Mononuclear cell (primary cell): ENCODE results near the gene CYP3A7. TPM values are rescaled to one million over a fixed set of nuclear protein-coding genes. Genes with fewer than 3 reads are reported as not detected.
"Not testable (repeated sequence)": the region's sequence is repeated elsewhere in the genome, so short reads cannot be mapped to it uniquely, and the experiment has no call there.

ENCODE experiments used
- H3K27me3 ChIP-seq: 2 replicates; pipeline ENCODE4 v1.6.0; 2011; ENCODE audit warnings: low read length, control low read depth; ENCODE audit not compliant: insufficient read depth
- H3K4me1 ChIP-seq: 2 replicates; pipeline ENCODE4 v1.5.1; 2011; ENCODE audit warnings: mild to moderate bottlenecking, low read length, control low read depth; ENCODE audit not compliant: insufficient read depth
- H3K4me3 ChIP-seq: 2 replicates; pipeline ENCODE4 v1.5.1; 2011; ENCODE audit warnings: mild to moderate bottlenecking, low read length, moderate library complexity
- H3K9me3 ChIP-seq: 2 replicates; pipeline ENCODE4 v1.5.1; 2011; ENCODE audit warnings: low read depth, mild to moderate bottlenecking, control low read depth, low read length
- total RNA-seq: library from RNA; depleted of rRNA; stranded (reverse); fragments of >200 nt; gene quantifications from one replicate; pipeline ENCODE4 v1.2.3, GENCODE V29; 2012

Gene CYP3A7
- total RNA-seq, 1 donor = not detected

DNA sequence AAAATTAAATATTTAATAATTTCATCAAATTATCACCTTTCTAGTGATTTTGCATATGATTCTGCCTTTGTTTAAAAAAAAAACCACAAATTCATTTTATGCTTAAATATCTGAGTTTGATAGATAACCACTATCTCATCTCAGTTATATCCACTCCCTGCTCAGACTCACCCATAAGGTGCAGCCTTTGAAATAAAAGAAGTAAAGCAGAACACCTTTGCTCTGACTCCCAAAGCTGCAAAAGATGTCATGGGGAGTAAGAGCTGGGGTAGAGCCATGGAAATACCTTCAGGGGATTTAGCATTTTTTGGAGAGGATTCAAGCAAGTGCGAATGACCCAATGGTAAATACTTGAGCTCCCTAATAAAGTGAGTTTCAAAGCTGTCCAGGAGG lies 40.1 kb downstream of the CYP3A7 start:
- Histone ChIP-seq H3K27me3 (no peaks in the 10 kb centered on the region), H3K9me3 (no peaks in the 10 kb centered on the region), H3K4me1 (no peaks in the 10 kb centered on the region), H3K4me3 (no peak overlapping the region)

- no peak overlapping the region for H3K4me3 ChIP-seq
- no peaks in the 10 kb centered on the region for H3K4me1 ChIP-seq
- no peaks in the 10 kb centered on the region for H3K9me3 ChIP-seq
- no peaks in the 10 kb centered on the region for H3K27me3 ChIP-seq
Observed at GRCh38 chr7:99694201-99694911, 40.6 kb downstream of the CYP3A7 start.

GRCh38 chr7:99693427-99694200 lies 41.4 kb downstream of the CYP3A7 start:
- Histone ChIP-seq H3K9me3 (no peaks in the 10 kb centered on the region), H3K27me3 (no peaks in the 10 kb centered on the region), H3K4me1 (no peaks in the 10 kb centered on the region), H3K4me3 (no peak overlapping the region)

- no peaks in the 10 kb centered on the region for H3K27me3 ChIP-seq
- no peaks in the 10 kb centered on the region for H3K4me1 ChIP-seq
- no peaks in the 10 kb centered on the region for H3K9me3 ChIP-seq
- H3K4me3 ChIP-seq = no peak overlapping the region
Observed at GRCh38 chr7:99693100-99693426, 41.9 kb downstream of the CYP3A7 start.

GRCh38 chr7:99692563-99692962 lies 42.4 kb downstream of the CYP3A7 start:
- H3K4me1 ChIP-seq, H3K4me3 ChIP-seq, H3K9me3 ChIP-seq, H3K27me3 ChIP-seq: not testable (repeated sequence)

DNA sequence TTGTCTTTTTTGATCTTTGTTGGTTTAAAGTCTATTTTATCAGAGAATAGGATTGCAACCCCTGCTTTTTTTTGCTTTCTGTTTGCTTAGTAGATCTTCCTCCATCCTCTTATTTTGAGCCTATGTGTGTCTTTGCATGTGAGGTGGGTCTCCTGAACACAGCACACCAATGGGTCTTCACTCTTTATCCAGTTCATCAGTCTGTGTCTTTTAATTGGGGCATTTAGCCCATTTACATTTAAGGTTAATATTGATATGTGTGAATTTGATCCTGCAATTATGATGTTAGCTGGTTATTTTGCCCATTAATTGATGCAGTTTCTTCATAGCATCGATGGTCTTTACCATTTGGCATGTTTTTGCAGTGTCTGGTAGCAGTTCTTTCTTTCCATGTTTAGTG lies 43.3 kb downstream of the CYP3A7 start:
- not testable (repeated sequence) for H3K4me1 ChIP-seq, H3K4me3 ChIP-seq, H3K9me3 ChIP-seq, H3K27me3 ChIP-seq

- H3K4me3 ChIP-seq, H3K27me3 ChIP-seq, H3K9me3 ChIP-seq, H3K4me1 ChIP-seq: not testable (repeated sequence)
Observed at GRCh38 chr7:99690918-99691317, 44.1 kb downstream of the CYP3A7 start.

GRCh38 chr7:99685871-99686608 lies 49.0 kb downstream of the CYP3A7 start:
- not testable (repeated sequence) for H3K4me3 ChIP-seq, H3K27me3 ChIP-seq, H3K9me3 ChIP-seq, H3K4me1 ChIP-seq

- Histone ChIP-seq H3K4me3 (no peak overlapping the region), H3K4me1 (no peaks in the 10 kb centered on the region), H3K9me3 (no peaks in the 10 kb centered on the region), H3K27me3 (no peaks in the 10 kb centered on the region)
Observed at GRCh38 chr7:99685129-99685758, 49.8 kb downstream of the CYP3A7 start.

DNA sequence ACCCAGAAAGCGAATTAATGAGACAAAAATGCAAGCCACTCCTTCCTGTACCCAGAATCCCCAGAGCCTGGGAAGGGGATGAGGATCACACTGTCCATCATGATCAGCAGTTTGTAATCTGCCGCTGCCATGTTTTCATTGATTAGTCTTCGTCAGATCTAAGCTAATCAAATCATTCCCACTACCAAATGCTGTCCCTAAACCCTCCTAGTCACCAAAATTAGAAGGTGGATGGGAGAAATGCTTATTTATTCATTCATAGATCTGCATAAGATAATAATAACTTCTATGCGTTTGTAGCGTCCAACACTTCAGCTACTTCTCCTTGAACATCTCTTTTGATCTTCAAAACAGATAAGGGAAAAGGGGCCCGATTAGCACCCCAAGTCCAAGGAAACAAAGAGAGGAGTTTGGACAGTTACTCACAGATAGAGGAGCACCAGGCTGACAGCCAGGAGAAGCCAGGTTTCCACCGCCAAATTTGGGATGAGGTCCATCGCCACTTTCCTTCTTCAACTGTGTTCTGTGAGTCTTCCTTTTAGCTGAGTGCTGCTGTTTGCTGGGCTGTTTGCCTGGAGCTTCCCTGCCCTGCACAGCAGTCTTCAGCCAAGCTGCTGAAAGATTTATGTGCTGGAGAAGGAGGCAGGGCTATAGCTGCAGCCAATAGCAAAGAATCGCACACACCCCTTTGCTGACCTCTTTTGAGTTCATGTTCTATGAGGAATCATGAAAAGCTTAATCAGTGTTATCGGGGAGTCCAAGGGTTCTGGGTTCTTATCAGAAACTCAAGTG lies 55.4 kb downstream of the CYP3A7 start, which contains the start of gene CYP3A5:
CYP3A5 (minus strand) TSS at position 597 of the 792 bp plus-strand sequence; CDS start at position 497, 100 bp downstream.
- Histone ChIP-seq H3K9me3 (no peaks in the 10 kb centered on the region), H3K27me3 (no peaks in the 10 kb centered on the region), H3K4me1 (no peaks in the 10 kb centered on the region), H3K4me3 (no peak within 1 kb of the TSS)

GRCh38 chr7:99679032-99679399 lies 56.0 kb downstream of the CYP3A7 start:
- H3K4me1 ChIP-seq = no peaks in the 10 kb centered on the region
- no peak overlapping the region for H3K4me3 ChIP-seq
- no peaks in the 10 kb centered on the region for H3K27me3 ChIP-seq
- no peaks in the 10 kb centered on the region for H3K9me3 ChIP-seq

DNA sequence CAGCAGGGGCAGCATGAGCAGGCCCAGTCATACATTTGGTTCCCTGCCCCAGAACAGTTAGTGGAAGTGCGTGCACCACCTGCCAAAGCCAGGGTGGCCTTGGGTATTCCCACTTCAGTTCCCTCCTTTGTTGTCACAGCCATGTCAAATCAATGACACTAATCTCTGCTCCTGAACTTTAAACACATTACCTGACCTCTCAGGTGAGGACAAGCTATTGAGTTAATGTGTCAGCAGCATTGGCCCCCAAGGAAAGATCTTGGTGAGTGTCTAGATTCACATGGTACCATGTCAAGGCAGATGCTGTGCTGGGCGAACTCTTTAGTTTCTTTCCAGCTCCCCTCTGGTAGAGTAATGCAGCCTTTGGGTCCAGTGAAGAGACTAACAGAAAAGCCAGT lies 57.3 kb downstream of the CYP3A7 start:
- H3K27me3 ChIP-seq = no peaks in the 10 kb centered on the region
- no peaks in the 10 kb centered on the region for H3K9me3 ChIP-seq
- no peak overlapping the region for H3K4me3 ChIP-seq
- no peaks in the 10 kb centered on the region for H3K4me1 ChIP-seq

DNA sequence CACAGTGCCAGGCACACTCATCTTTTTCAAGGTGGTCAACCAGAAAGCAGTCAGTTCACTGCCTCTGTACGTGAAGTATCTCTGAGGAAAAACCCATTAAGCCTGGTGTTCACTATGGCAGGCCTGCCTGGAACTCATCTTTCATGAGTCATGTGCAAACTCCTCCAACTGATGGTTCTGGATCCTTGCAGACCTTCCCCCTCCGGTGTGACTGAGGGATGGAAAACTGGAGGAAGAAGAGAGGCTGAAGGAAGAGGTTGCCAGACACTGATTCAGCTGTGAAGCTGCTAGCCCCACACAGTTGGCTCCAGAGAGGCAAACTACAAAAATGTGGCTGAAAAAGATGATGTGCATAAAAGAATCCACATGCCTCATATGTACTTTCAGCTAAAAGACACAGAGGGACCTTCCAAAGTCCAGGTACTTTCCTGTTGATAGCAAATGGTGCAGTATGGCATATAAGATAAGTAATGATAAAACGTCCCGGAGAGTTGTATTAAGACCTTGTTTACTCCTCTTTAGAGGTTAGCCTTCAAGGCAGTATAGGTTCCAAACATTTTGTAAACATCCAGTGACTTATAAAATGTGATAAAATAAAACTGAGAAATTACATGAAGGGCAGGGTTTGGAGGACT lies 57.9 kb downstream of the CYP3A7 start:
- Histone ChIP-seq H3K4me3 (no peak overlapping the region), H3K4me1 (no peaks in the 10 kb centered on the region), H3K9me3 (no peaks in the 10 kb centered on the region), H3K27me3 (no peaks in the 10 kb centered on the region)

DNA sequence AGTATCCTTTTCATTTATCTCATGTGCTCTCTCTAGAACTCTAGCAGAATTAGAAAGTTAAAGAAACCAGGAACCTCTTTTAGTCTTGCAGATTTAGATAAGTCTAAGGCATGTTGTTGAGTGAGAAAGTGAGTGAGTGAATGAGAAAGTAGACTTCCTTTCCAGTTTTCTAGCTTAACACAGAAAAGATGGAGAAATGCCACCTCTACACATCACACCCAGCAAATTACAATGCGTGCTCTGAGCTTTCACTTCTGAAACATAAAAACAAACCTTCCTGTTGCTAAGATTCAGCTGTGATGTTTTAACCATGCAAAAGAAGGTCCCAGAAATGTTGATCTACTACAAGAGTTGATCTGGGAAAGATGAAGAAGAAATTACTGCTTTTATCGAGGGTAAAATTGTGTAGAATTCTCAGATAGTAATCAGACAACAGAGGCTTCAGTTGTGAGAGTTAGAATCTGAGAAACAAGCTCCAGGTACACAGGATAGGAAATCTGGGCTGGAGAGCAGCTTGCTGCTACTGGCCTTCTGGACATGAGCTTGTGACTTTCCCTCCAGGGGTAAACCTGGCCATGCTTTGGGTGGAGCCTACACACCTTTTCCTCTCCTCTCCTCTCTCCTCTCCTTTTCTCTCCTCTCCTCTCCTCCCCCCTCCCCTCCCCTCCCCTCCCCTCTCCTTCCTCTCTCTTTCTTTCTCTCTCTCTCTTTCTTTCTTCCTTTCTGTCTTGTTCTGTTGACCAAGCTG lies 59.8 kb downstream of the CYP3A7 start:
- Histone ChIP-seq H3K27me3 (no peaks in the 10 kb centered on the region), H3K4me3 (no peak overlapping the region), H3K4me1 (no peaks in the 10 kb centered on the region), H3K9me3 (no peaks in the 10 kb centered on the region)
